GM21786 (cell line): ENCODE data around the gene ZNF486.
"Not testable (repeated sequence)": the region's sequence is repeated elsewhere in the genome, so short reads cannot be mapped to it uniquely, and the experiment has no call there.

Experiments used
- ATAC-seq: cut with Tn5 transposase; IDR thresholded peaks from one replicate; pipeline ENCODE4 v1.9.1; 2021; ENCODE audit not compliant: unreplicated experiment

ZNF486 gene

DNA sequence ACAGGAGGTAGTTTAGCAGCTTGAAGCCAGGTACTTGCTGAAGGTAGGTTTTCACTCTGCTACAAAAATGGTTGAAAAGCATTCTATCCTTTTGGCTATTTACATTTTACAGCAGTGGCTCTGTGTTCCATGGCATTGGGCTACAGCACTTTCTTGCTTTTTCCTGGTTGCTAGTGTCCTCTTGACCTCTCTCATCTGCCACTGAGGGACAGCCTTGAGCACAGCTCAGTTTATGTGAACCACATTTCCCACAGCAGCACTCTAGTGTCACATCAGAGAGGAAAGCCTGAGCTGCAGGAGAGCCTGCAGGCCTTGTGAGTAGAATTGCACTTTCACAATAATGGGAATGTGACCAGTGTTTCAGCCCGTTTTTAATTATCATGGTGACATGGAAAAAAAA, 54.6 kb downstream of the ZNF486 start:
- ATAC-seq, result not testable (repeated sequence)

DNA sequence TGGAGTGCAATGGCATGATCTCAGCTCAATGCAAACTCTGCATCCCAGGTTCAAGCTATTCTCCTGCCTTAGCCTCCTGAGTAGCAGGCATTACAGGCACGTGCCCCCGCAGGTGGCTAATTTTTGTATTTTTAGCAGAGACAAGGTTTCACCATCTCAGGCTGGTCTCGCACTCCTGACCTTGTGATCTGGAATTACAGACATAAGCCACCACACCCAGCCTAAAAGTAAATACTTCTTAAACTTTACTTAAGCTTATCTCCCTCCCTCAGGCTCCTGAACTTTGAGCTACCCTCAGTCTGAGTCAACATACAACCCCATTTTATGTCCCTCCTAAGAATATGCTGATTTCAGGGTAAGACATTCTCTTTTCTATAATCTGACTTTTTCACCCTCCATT, 66.1 kb downstream of the ZNF486 start:
- no peak for ATAC-seq

DNA sequence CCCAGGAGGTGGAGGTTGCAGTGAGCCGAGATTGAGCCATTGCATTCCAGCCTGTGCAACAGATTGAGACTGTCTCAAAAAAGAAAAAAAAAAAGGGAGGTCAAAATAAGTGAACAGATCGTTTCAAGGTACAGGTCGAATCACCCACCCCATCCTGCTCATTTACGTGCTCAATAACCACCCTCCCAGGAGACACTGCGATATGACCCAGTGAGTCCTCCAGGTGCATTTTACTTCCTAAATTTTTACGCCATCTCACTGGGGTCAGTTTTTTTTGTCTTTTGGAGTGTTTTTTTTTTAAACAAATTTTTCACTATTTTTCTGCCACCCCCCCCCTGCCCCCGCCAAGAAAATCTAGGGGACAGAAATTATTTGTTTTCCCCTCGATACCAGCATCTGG, 68.1 kb downstream of the ZNF486 start:
- ATAC-seq, result no peak

DNA sequence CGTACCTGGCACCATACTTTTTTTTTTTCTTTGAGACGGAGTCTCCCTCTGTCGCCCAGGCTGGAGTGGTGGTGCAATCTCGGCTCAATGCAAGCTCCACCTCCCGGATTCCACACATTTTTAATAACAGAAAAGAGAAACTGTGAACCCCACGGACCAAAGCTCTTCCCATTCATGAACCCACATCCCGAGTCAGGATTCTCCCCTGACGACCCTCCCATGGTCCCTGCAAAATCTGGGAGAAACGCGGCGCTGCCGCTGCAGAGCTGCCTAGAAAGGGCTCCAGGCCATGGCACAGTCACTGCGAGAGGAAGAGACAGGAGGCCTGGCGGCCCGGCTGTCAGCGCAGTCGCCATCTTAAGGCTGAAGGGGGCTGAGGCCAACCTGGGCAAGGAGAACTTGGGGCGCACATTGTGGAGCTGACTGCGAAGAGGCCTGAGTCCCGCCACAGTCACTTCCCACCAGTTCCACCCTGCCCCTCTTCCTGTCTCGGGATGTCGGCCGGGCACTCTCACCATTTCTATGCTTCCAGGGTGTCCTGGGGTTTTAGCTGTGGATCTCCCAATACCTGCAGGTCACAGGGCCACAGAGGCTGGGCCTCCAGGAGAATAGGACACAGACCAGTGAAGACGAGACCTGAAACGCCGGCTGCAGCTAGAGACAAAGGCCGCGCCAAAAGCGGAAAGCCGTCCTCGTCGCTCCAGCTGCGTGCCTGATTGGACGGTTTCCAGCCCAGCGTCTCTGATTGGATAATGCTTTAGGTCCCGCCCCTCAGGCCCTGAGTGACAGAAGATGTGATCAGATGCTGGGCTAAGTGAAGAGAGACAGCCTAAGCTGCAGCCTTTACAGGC, 71.0 kb downstream of the ZNF486 start:
- ATAC-seq, result peak; percentile 90

DNA sequence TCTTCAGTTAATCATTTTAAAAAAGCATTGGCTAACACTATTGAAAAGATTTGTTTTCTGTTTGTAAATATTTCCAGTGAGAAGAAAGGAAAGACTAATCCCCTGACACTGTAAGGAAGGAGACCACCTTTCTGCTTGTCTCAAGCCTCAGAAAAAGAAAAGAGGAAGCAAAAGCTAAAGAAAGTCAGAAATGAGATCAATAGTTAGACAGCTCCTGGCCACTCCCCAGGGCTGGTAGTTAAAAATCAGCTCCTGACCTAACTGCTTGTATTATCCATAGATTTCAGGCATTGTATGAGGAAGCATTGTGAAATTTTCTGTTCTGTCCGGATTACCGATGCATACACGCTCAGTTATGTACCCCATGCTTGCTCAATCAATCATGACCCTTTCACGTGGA, 76.6 kb downstream of the ZNF486 start:
- no peak for ATAC-seq

DNA sequence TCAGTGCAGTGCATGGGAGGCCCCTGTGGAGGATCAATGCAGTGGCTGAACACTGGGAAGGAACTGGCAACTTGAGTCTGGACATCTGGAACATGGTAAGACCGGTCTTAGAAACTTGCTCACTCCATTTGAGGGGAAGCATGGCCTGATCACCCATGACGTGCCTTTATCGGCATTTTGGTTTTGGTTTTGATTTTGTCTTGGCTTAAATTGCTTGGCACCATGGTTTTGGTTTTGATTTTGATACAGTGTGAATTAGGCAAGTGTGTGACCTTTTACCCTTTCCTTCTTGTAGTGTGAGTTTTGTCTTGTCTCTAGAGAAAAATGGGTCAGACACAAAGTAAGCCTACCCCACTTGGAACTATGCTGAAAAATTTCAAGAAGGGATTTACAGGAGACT, 77.3 kb downstream of the ZNF486 start:
- no peak for ATAC-seq

DNA sequence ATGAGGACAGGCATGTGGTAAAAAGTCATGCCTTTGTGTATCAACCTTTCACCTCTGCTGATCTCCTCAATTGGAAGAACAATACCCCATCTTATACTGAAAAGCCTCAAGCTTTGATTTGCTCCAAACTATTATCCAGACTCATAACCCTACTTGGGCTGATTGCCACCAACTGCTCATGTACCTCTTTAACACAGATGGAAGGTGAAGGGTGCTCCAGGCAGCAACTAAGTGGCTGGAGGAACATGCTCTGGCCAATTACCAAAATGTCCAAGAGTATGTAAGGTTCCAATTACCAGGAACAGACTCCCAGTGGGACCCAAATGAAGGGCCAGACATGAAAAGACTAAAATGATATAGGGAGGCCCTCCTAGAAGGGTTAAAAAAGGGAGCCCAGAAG, 78.3 kb downstream of the ZNF486 start:
- no peak for ATAC-seq

DNA sequence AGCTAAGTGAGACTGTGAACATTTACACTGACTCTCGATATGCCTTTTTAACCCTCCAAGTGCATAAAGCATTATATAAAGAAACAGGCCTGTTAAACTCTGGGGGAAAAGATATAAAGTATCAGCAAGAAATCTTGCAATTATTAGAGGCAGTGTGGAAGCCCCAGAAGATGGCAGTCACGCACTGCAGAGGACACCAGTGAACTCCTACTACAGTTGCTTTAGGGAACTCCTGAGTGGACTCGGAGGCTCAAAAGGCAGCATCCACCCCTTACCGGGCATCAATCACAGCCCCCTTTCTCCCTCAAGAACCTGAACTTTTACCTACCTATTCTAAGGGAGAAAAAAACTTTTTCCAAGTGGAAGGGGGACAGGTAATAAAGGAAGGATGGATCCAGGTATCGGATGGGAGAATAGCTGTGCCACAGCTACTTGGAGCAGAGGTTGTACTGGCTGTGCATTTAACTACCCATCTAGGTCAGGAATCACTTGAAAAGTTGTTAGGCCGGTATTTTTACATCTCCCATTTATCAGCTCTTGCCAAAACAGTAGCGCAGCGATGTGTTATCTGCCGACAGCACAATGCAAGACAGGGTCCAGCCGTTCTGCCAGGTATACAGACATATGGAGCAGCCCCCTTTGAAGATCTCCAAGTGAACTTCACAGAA, 80.1 kb downstream of the ZNF486 start:
- no peak for ATAC-seq

DNA sequence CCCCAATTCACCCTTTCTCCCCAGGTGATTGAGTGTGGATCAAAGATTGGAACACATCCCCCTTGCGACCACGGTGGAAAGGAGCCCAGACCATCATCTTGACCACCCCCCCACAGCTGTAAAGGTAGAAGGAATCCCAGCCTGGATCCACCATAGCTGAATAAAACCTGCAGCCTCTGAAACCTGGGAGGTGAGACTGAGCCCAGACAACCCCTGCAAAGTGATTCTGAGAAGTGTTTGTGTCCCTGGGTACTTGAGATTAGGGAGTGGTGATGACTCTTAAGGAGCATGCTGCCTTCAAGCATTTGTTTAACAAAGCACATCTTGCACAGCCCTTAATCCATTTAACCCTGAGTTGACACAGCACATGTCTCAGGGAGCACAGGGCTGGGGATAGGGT, 81.2 kb downstream of the ZNF486 start:
- not testable (repeated sequence) for ATAC-seq
